Measurements from ENCODE around the gene KCNA2.

The KCNA2 gene

DNA sequence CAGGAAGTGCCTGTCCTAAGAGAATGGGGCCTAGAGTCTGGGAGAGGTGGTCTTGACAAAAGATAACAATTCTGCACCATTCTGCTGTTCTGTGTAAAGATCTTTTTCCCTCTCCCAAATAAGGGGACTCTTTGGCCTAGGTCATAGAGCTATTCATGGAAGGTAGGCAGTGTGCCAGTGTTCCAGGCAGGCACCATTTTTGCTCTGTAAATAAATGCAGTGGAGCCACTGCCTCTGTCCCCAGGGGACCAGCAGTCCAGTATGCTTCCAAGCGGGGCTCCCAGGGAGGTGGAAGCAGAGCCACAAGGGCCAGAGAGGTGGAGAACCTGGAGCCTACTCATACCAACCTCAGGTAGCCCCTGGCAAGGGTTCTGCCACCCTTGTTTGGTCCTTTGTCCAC, 25.9 kb downstream of the KCNA2 start:
- no peaks in the 10 kb centered on the region for H3K4me1 ChIP-seq (ENCODE audit: insufficient read depth, low read length)
- no peak overlapping the region for H3K9ac ChIP-seq (ENCODE audit: low read depth, low read length)
- no peaks in the 10 kb centered on the region for H3K79me2 ChIP-seq (ENCODE audit: insufficient read depth, low read length)
- no peak for ATAC-seq (ENCODE audit: insufficient read depth, low read depth)
- TF ChIP-seq CTCF (IDR thresholded peaks at IDR 0.05; ENCODE audit: borderline replicate concordance, extremely low read depth, low read length, poor library complexity, severe bottlenecking): no peak
- TF ChIP-seq EZH2 (IDR thresholded peaks at IDR 0.05; ENCODE audit: borderline replicate concordance, low read depth, low read length, severe bottlenecking): no peak
- H2AFZ ChIP-seq (ENCODE audit: low read depth, low read length): no peak overlapping the region
- no peak overlapping the region for H3K27ac ChIP-seq (ENCODE audit: low read length)
- no peaks in the 10 kb centered on the region for H3K9me3 ChIP-seq (ENCODE audit: insufficient read depth, low read length, severe bottlenecking)
- H3K4me3 ChIP-seq (ENCODE audit: low read depth in 1 of 2, low read length in 2 of 2): no peak overlapping the region
- H3K4me2 ChIP-seq (ENCODE audit: insufficient read depth, low read length): no peak overlapping the region
- H3K36me3 ChIP-seq (ENCODE audit: insufficient read depth, low read length): no peaks in the 10 kb centered on the region
- H4K20me1 ChIP-seq (ENCODE audit: insufficient read depth, low read length): no peaks in the 10 kb centered on the region
- DNase-seq: no peak
- H3K27me3 ChIP-seq (ENCODE audit: insufficient read depth, low read length, poor library complexity): peaks cover 24% of the 10 kb centered on the region

GRCh38 chr1:110579460-110579859, 26.7 kb downstream of the KCNA2 start:
- no peaks in the 10 kb centered on the region for H3K9me3 ChIP-seq (ENCODE audit: insufficient read depth, low read length, severe bottlenecking)
- no peaks in the 10 kb centered on the region for H3K79me2 ChIP-seq (ENCODE audit: insufficient read depth, low read length)
- ATAC-seq (ENCODE audit: insufficient read depth, low read depth) (no peak), DNase-seq (no peak)
- H4K20me1 ChIP-seq (ENCODE audit: insufficient read depth, low read length): no peaks in the 10 kb centered on the region
- H3K4me3 ChIP-seq (ENCODE audit: low read depth in 1 of 2, low read length in 2 of 2): no peak overlapping the region
- H3K4me1 ChIP-seq (ENCODE audit: insufficient read depth, low read length): no peaks in the 10 kb centered on the region
- peaks cover 29% of the 10 kb centered on the region for H3K27me3 ChIP-seq (ENCODE audit: insufficient read depth, low read length, poor library complexity)
- no peaks in the 10 kb centered on the region for H3K36me3 ChIP-seq (ENCODE audit: insufficient read depth, low read length)
- H3K27ac ChIP-seq (ENCODE audit: low read length): no peak overlapping the region
- TF ChIP-seq EZH2 (IDR thresholded peaks at IDR 0.05; ENCODE audit: borderline replicate concordance, low read depth, low read length, severe bottlenecking) (no peak), CTCF (IDR thresholded peaks at IDR 0.05; ENCODE audit: borderline replicate concordance, extremely low read depth, low read length, poor library complexity, severe bottlenecking) (no peak)
- H2AFZ ChIP-seq (ENCODE audit: low read depth, low read length): no peak overlapping the region
- H3K9ac ChIP-seq (ENCODE audit: low read depth, low read length): no peak overlapping the region
- H3K4me2 ChIP-seq (ENCODE audit: insufficient read depth, low read length): no peak overlapping the region

- Histone ChIP-seq H3K4me1 (ENCODE audit: insufficient read depth, low read length) (no peaks in the 10 kb centered on the region), H4K20me1 (ENCODE audit: insufficient read depth, low read length) (no peaks in the 10 kb centered on the region), H3K27ac (ENCODE audit: low read length) (no peak overlapping the region), H3K79me2 (ENCODE audit: insufficient read depth, low read length) (no peaks in the 10 kb centered on the region), H3K9me3 (ENCODE audit: insufficient read depth, low read length, severe bottlenecking) (no peaks in the 10 kb centered on the region), H3K36me3 (ENCODE audit: insufficient read depth, low read length) (no peaks in the 10 kb centered on the region), H3K4me2 (ENCODE audit: insufficient read depth, low read length) (no peak overlapping the region), H3K27me3 (ENCODE audit: insufficient read depth, low read length, poor library complexity) (peaks cover 30% of the 10 kb centered on the region), H2AFZ (ENCODE audit: low read depth, low read length) (no peak overlapping the region), H3K4me3 (ENCODE audit: low read depth in 1 of 2, low read length in 2 of 2) (no peak overlapping the region), H3K9ac (ENCODE audit: low read depth, low read length) (no peak overlapping the region)
- DNase-seq (no peak), ATAC-seq (ENCODE audit: insufficient read depth, low read depth) (no peak)
- TF ChIP-seq EZH2 (IDR thresholded peaks at IDR 0.05; ENCODE audit: borderline replicate concordance, low read depth, low read length, severe bottlenecking) (no peak), CTCF (IDR thresholded peaks at IDR 0.05; ENCODE audit: borderline replicate concordance, extremely low read depth, low read length, poor library complexity, severe bottlenecking) (no peak)
These were observed 29.7 kb downstream of the KCNA2 start for GRCh38 chr1:110576441-110576840.

DNA sequence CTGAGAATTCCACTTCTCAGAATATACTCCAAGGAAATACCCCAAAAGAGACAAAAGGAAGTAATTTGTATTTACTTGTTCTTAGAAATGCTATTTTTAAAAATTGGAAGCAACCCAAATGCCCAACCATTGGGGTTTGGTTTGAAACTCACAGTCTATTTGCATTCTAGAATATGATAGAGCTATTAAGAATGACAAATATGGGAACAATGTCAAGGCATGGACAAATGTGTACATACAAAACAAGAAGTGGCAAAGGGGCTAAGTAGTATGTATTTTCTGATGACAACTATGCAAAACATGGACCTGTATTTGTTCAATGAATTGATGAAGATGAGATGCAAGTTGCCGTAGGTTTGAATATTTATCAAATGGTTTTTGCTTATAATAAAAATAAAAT, 32.8 kb downstream of the KCNA2 start:
- TF ChIP-seq CTCF (IDR thresholded peaks at IDR 0.05; ENCODE audit: borderline replicate concordance, extremely low read depth, low read length, poor library complexity, severe bottlenecking): no peak
- no peak for TF ChIP-seq EZH2 (IDR thresholded peaks at IDR 0.05; ENCODE audit: borderline replicate concordance, low read depth, low read length, severe bottlenecking)
- Histone ChIP-seq H3K4me3 (ENCODE audit: low read depth in 1 of 2, low read length in 2 of 2) (no peak overlapping the region), H3K79me2 (ENCODE audit: insufficient read depth, low read length) (no peaks in the 10 kb centered on the region), H3K9ac (ENCODE audit: low read depth, low read length) (no peak overlapping the region), H2AFZ (ENCODE audit: low read depth, low read length) (no peak overlapping the region), H4K20me1 (ENCODE audit: insufficient read depth, low read length) (0 out of 2 replicates have a peak, but pooled peaks cover 5% of the 10 kb centered on the region), H3K9me3 (ENCODE audit: insufficient read depth, low read length, severe bottlenecking) (no peaks in the 10 kb centered on the region), H3K4me1 (ENCODE audit: insufficient read depth, low read length) (no peaks in the 10 kb centered on the region), H3K27me3 (ENCODE audit: insufficient read depth, low read length, poor library complexity) (peaks cover 28% of the 10 kb centered on the region), H3K27ac (ENCODE audit: low read length) (no peak overlapping the region), H3K36me3 (ENCODE audit: insufficient read depth, low read length) (no peaks in the 10 kb centered on the region), H3K4me2 (ENCODE audit: insufficient read depth, low read length) (no peak overlapping the region)
- no peak for DNase-seq
- no peak for ATAC-seq (ENCODE audit: insufficient read depth, low read depth)

All from DND-41 (cell line).